ENCODE measurements around the gene MYO5C.

MYO5C gene

DNA sequence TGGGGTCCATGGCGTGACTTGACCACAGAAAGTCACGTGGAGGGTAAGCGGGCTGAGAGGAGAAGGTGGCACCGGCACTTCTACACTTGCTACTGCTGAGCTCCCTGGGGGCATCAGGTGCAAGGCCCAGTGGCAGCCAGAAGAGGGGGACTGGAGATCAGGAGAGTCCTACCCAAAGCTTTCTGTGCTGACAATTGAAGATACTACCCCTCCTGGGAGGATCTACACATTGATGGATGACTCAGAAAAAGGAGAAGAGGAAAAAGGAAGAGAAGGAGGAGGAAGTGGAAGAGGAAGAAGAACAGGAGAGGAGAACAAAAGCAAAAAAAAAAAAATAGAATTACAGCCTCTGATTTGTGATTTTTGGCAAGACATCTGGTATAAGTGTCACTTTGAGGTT is 41.2 kb downstream of the MYO5C start:
- Histone ChIP-seq H3K27me3 (replicated peaks) (no peaks in the 10 kb centered on the region), H3K27ac (peak overlapping the region; percentile 21), H3K4me3 (ENCODE audit: low read depth, low read length) (no peak overlapping the region), H3K36me3 (replicated peaks) (no peaks in the 10 kb centered on the region)
- TF ChIP-seq, protein P1, sequence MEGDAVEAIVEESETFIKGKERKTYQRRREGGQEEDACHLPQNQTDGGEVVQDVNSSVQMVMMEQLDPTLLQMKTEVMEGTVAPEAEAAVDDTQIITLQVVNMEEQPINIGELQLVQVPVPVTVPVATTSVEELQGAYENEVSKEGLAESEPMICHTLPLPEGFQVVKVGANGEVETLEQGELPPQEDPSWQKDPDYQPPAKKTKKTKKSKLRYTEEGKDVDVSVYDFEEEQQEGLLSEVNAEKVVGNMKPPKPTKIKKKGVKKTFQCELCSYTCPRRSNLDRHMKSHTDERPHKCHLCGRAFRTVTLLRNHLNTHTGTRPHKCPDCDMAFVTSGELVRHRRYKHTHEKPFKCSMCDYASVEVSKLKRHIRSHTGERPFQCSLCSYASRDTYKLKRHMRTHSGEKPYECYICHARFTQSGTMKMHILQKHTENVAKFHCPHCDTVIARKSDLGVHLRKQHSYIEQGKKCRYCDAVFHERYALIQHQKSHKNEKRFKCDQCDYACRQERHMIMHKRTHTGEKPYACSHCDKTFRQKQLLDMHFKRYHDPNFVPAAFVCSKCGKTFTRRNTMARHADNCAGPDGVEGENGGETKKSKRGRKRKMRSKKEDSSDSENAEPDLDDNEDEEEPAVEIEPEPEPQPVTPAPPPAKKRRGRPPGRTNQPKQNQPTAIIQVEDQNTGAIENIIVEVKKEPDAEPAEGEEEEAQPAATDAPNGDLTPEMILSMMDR (IDR thresholded peaks at IDR 0.05; ENCODE audit: low read depth, low read length, missing control alignments) = peak; percentile 36
- no peak for DNase-seq
- in situ Hi-C loops (cut with HindIII; ENCODE audit: low pct_ligation_motif_present, low sequenced_read_pairs) = no loop called here

DNA sequence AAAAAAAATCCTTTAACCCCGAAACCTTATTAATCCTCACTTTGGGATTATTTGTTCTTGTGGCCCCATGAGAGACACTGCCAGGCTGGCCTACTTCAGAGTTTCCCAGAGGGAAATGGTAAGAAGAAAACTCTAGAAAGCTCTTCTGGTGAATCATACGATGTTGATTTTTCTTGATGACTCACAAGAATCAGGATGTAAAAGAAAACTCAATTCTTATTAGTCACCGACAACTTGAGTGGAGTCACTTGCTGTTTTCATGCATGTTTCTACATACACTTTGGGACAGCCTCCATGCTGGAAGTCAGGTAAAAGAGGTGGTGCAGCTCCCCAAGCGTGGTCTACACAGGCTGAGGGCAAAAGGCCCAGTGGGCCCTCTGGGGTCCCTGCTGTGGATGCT is 42.8 kb downstream of the MYO5C start:
- H3K36me3 ChIP-seq (replicated peaks) = no peaks in the 10 kb centered on the region
- TF ChIP-seq, protein P1 (IDR thresholded peaks at IDR 0.05; ENCODE audit: low read depth, low read length, missing control alignments) = no peak
- in situ Hi-C loops (cut with HindIII; ENCODE audit: low pct_ligation_motif_present, low sequenced_read_pairs) = no loop called here
- H3K27me3 ChIP-seq (replicated peaks) = no peaks in the 10 kb centered on the region
- H3K4me3 ChIP-seq (ENCODE audit: low read depth, low read length) = no peak overlapping the region
- H3K27ac ChIP-seq = peak overlapping the region; percentile 76
- DNase-seq = peak; percentile 65

DNA sequence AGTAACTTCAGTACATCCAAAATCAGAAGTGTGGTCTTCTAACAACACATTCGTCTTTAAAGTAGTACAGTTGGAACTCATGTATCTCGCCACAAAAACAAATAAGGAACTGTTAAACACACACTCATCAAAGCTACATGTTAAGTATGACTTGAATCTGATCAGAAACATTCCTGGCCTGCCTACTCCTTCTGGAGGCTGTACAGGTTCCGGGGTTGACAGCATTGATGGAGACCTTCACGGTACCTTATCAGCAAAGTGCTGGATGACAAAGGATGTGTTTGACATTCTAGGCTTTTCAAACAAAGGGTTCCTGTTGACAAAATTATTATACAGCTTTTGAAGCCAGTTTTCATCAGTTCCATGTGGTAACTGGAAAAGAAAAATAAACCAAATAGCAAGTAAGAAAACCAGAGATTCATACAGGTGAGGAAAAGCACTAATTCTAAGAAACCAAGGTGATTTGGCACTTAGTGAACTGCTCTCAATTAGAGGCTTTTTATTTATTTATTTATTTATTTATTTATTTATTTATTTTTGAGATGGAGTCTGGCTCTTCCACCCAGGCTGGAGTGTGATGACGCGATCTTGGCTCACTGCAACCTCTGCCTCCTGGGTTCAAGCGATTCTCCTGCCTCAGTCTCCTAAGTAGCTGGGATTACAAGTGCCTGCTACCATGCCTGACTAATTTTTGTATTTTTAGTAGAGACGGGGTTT is 44.3 kb downstream of the MYO5C start:
- Histone ChIP-seq H3K36me3 (replicated peaks) (no peaks in the 10 kb centered on the region), H3K4me3 (ENCODE audit: low read depth, low read length) (no peak overlapping the region), H3K27ac (no peak overlapping the region), H3K27me3 (replicated peaks) (no peaks in the 10 kb centered on the region)
- TF ChIP-seq, protein P1 (IDR thresholded peaks at IDR 0.05; ENCODE audit: low read depth, low read length, missing control alignments) = no peak
- in situ Hi-C loops (cut with HindIII; ENCODE audit: low pct_ligation_motif_present, low sequenced_read_pairs) = no loop called here
- DNase-seq = peak; percentile 22

DNA sequence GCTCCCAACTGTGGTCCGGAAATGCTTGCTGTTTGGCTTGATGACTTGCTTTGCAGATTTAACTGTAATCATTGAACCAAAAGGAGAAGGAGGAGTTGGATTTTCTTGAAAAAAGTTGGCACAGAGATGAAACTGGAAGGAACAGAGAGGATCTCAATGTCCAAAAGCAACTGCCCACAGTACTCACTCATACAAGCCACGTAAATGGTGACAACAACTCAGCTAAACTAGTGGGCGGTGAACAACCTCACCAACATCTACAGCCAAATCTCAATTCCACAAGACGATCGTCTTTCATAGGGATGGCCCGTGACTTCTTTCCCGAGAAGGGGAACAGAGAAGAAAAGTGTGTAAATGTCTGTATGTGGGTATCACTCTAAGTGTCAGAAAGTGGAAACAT is 48.1 kb downstream of the MYO5C start:
- H3K4me3 ChIP-seq (ENCODE audit: low read depth, low read length) = no peak overlapping the region
- TF ChIP-seq, protein P1 (IDR thresholded peaks at IDR 0.05; ENCODE audit: low read depth, low read length, missing control alignments) = no peak
- no peaks in the 10 kb centered on the region for H3K27me3 ChIP-seq (replicated peaks)
- no peaks in the 10 kb centered on the region for H3K36me3 ChIP-seq (replicated peaks)
- no peak overlapping the region for H3K27ac ChIP-seq
- in situ Hi-C loops (cut with HindIII; ENCODE audit: low pct_ligation_motif_present, low sequenced_read_pairs) = no loop called here
- DNase-seq = no peak

DNA sequence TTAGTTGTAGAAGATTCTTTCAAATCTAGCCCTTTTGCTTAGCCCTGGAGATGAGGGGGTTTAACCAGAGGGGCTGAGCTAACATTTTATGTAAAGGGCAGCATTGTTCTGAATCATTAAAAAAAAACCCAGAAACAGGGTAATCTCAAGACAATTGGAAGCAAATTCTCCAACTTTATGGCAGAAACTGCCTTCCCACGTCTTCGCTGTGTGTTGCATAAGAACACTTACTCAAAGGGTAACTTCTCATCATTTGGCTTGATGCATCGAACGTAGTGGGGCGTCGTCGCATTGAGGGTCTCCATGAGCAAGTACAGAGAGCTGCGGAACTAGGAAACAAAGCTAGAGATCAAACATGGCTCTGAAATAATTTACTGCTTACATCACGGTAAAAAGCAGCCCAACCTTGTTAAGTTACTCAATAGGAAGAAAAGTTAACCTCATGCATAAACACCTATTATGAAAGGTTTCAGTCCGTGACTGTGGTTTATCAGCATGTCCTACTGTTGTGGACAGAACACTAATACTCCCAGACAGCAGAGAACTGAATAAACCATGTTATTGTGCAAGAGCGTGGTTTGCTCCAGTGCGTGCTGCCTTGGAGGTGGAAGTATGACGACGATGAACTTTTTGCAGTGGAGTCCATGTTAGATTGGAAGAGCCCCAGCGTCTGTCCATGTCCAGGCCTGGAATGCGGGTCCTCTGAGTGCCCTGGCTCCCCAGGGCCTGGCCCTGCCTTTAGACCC is 48.7 kb downstream of the MYO5C start:
- in situ Hi-C loops (cut with HindIII; ENCODE audit: low pct_ligation_motif_present, low sequenced_read_pairs) = no loop called here
- peak; percentile 45 for DNase-seq
- Histone ChIP-seq H3K4me3 (ENCODE audit: low read depth, low read length) (no peak overlapping the region), H3K27me3 (replicated peaks) (no peaks in the 10 kb centered on the region), H3K27ac (no peak overlapping the region), H3K36me3 (replicated peaks) (no peaks in the 10 kb centered on the region)
- TF ChIP-seq, protein P1 (IDR thresholded peaks at IDR 0.05; ENCODE audit: low read depth, low read length, missing control alignments) = no peak

Measured in brain microvascular endothelial cell (primary cell).